Mesendoderm (in vitro differentiated cells): ENCODE data around the gene BPIFB6.
A peak's percentile ranks its signal among the peaks of the same experiment; 100 is the strongest.

Experiments
- DNase-seq: peaks from one replicate; pipeline ENCODE4 v3.0.0; 2013
- H2AK5ac ChIP-seq: 2 replicates; pipeline ENCODE4 v1.6.1; 2013; ENCODE audit warnings: low read length, inconsistent platforms
- H2BK120ac ChIP-seq: 2 replicates; pipeline ENCODE4 v1.6.1; 2013; ENCODE audit warnings: low read depth, mild to moderate bottlenecking, low read length, moderate library complexity, mixed read lengths
- H2BK15ac ChIP-seq: replicated peaks from 2 replicates; pipeline ENCODE4 v1.6.1; 2013; ENCODE audit warnings: low read depth, mild to moderate bottlenecking, moderate library complexity
- H2BK5ac ChIP-seq: 2 replicates; pipeline ENCODE4 v1.6.1; 2013; ENCODE audit warnings: low read length, inconsistent platforms
- H3K18ac ChIP-seq: 2 replicates; pipeline ENCODE4 v1.6.1; 2013; ENCODE audit warnings: mild to moderate bottlenecking, low read length, mixed read lengths
- H3K23ac ChIP-seq: one replicate; pipeline ENCODE4 v1.6.1; 2013; ENCODE audit warnings: low read length
- H3K27ac ChIP-seq: 2 replicates; pipeline ENCODE4 v1.5.1; 2013; ENCODE audit warnings: low read depth, mild to moderate bottlenecking, inconsistent platforms, low read length, moderate library complexity
- H3K27me3 ChIP-seq: 2 replicates; pipeline ENCODE4 v1.6.1; 2013; ENCODE audit warnings: low read length, control low read depth, mild to moderate bottlenecking, inconsistent platforms; ENCODE audit not compliant: insufficient read depth, poor library complexity
- H3K36me3 ChIP-seq: 2 replicates; pipeline ENCODE4 v1.6.1; 2013; ENCODE audit warnings: low read length, inconsistent platforms; ENCODE audit not compliant: control insufficient read depth, insufficient read depth
- H3K4ac ChIP-seq: one replicate; pipeline ENCODE4 v1.6.1; 2013; ENCODE audit warnings: low read depth, mild to moderate bottlenecking, low read length, moderate library complexity
- H3K4me1 ChIP-seq: 2 replicates; pipeline ENCODE4 v1.6.1; 2013; ENCODE audit warnings: low read depth, low read length, inconsistent platforms; ENCODE audit not compliant: control insufficient read depth
- H3K4me2 ChIP-seq: 2 replicates; pipeline ENCODE4 v1.6.1; 2013; ENCODE audit warnings: low read length
- H3K4me3 ChIP-seq: 2 replicates; pipeline ENCODE4 v1.5.1; 2013; ENCODE audit warnings: mild to moderate bottlenecking, low read length
- H3K56ac ChIP-seq: one replicate; pipeline ENCODE4 v1.6.1; 2013; ENCODE audit warnings: low read length
- H3K79me1 ChIP-seq: 2 replicates; pipeline ENCODE4 v1.6.1; 2013; ENCODE audit warnings: low read length, inconsistent platforms
- H3K79me2 ChIP-seq: 2 replicates; pipeline ENCODE4 v1.6.1; 2013; ENCODE audit warnings: mild to moderate bottlenecking, low read length; ENCODE audit not compliant: control insufficient read depth, insufficient read depth
- H3K9ac ChIP-seq: 2 replicates; pipeline ENCODE4 v1.6.1; 2013; ENCODE audit warnings: low read length, inconsistent platforms
- H4K5ac ChIP-seq: one replicate; pipeline ENCODE4 v1.6.1; 2013; ENCODE audit warnings: low read length
- H4K8ac ChIP-seq: one replicate; pipeline ENCODE4 v1.6.1; 2013; ENCODE audit warnings: low read depth, mild to moderate bottlenecking, control low read depth, low read length, moderate library complexity
- WGBS: extraction: QIAGEN DNeasy Blood & Tissue Kit; methylation state at CpG from one replicate; pipeline ENCODE4 v1.1.7; 2013; ENCODE audit warnings: low lambda C conversion rate, missing lambda C conversion rate; ENCODE audit not compliant: insufficient coverage; ENCODE audit errors: extremely low coverage; 5-methylcytosine and 5-hydroxymethylcytosine counted together

The BPIFB6 gene

GRCh38 chr20:33046412-33046811 is 15.0 kb downstream of the BPIFB6 start:
- H3K79me2 ChIP-seq = no peaks in the 10 kb centered on the region
- H3K56ac ChIP-seq = no peak overlapping the region
- H4K5ac ChIP-seq = no peak overlapping the region
- no peak for DNase-seq
- H3K18ac ChIP-seq = no peak overlapping the region
- H2BK120ac ChIP-seq = no peak overlapping the region
- no peak overlapping the region for H2BK15ac ChIP-seq
- no peak overlapping the region for H3K4me2 ChIP-seq
- H3K79me1 ChIP-seq = no peaks in the 10 kb centered on the region
- H2BK5ac ChIP-seq = no peak overlapping the region
- no peak overlapping the region for H3K4ac ChIP-seq
- no peak overlapping the region for H3K9ac ChIP-seq
- no peak overlapping the region for H2AK5ac ChIP-seq
- no peaks in the 10 kb centered on the region for H3K27me3 ChIP-seq
- no peak overlapping the region for H3K23ac ChIP-seq
- H3K4me3 ChIP-seq = no peak overlapping the region
- H3K4me1 ChIP-seq = no peaks in the 10 kb centered on the region
- H3K27ac ChIP-seq = no peak overlapping the region
- H4K8ac ChIP-seq = no peak overlapping the region
- no CpG with 5 or more reads among the region's 3 CpGs for WGBS
- H3K36me3 ChIP-seq = no peaks in the 10 kb centered on the region

GRCh38 chr20:33051333-33051732 is 19.9 kb downstream of the BPIFB6 start:
- Histone ChIP-seq H3K56ac (no peak overlapping the region), H3K79me2 (no peaks in the 10 kb centered on the region), H3K27ac (no peak overlapping the region), H4K8ac (no peak overlapping the region), H2BK5ac (no peak overlapping the region), H4K5ac (no peak overlapping the region), H2BK15ac (no peak overlapping the region), H2AK5ac (no peak overlapping the region), H3K79me1 (no peaks in the 10 kb centered on the region), H3K4me2 (no peak overlapping the region), H3K18ac (no peak overlapping the region), H3K4me1 (no peaks in the 10 kb centered on the region), H3K23ac (no peak overlapping the region), H3K27me3 (no peaks in the 10 kb centered on the region), H2BK120ac (no peak overlapping the region), H3K36me3 (no peaks in the 10 kb centered on the region), H3K4ac (no peak overlapping the region), H3K9ac (no peak overlapping the region), H3K4me3 (no peak overlapping the region)
- no CpG with 5 or more reads among the region's 4 CpGs for WGBS
- DNase-seq = no peak

- H3K4ac ChIP-seq = no peak within 1 kb of the TSS
- H3K18ac ChIP-seq = no peak within 1 kb of the TSS
- no peak within 1 kb of the TSS for H3K4me2 ChIP-seq
- no peak within 1 kb of the TSS for H3K9ac ChIP-seq
- H3K79me1 ChIP-seq = no peaks in the 10 kb centered on the region
- peak within 1 kb of the TSS; percentile 74 for H3K56ac ChIP-seq
- no peak within 1 kb of the TSS for H4K5ac ChIP-seq
- H3K27me3 ChIP-seq = no peaks in the 10 kb centered on the region
- no peak within 1 kb of the TSS for H2BK15ac ChIP-seq
- H3K4me3 ChIP-seq = no peak within 1 kb of the TSS
- no peak within 1 kb of the TSS for H2BK5ac ChIP-seq
- DNase-seq = no peak
- peaks cover 2% of the 10 kb centered on the region for H3K4me1 ChIP-seq
- peak within 1 kb of the TSS; percentile 45 for H3K23ac ChIP-seq
- no peak within 1 kb of the TSS for H2AK5ac ChIP-seq
- H3K36me3 ChIP-seq = no peaks in the 10 kb centered on the region
- H3K79me2 ChIP-seq = no peaks in the 10 kb centered on the region
- no CpG with 5 or more reads among the region's 25 CpGs for WGBS
- no peak within 1 kb of the TSS for H4K8ac ChIP-seq
- H3K27ac ChIP-seq = no peak within 1 kb of the TSS
- no peak within 1 kb of the TSS for H2BK120ac ChIP-seq
Measured at GRCh38 chr20:33053291-33054106, 22.1 kb downstream of the BPIFB6 start, which contains the start of gene BPIFB3. Gene BPIFB3 (plus strand): TSS chr20:33053903. CDS start chr20:33055436, 1,533 bp downstream.

GRCh38 chr20:33054381-33054780 is 22.9 kb downstream of the BPIFB6 start:
- no peaks in the 10 kb centered on the region for H3K27me3 ChIP-seq
- no peaks in the 10 kb centered on the region for H3K36me3 ChIP-seq
- no peak overlapping the region for H3K23ac ChIP-seq
- H2BK120ac ChIP-seq = no peak overlapping the region
- H2BK5ac ChIP-seq = no peak overlapping the region
- H3K4me3 ChIP-seq = no peak overlapping the region
- H3K18ac ChIP-seq = no peak overlapping the region
- no peak overlapping the region for H2AK5ac ChIP-seq
- H4K5ac ChIP-seq = no peak overlapping the region
- peaks cover 2% of the 10 kb centered on the region for H3K4me1 ChIP-seq
- H2BK15ac ChIP-seq = no peak overlapping the region
- no CpG with 5 or more reads among the region's 7 CpGs for WGBS
- H3K9ac ChIP-seq = no peak overlapping the region
- no peak for DNase-seq
- no peaks in the 10 kb centered on the region for H3K79me2 ChIP-seq
- no peak overlapping the region for H3K4ac ChIP-seq
- H3K27ac ChIP-seq = no peak overlapping the region
- no peak overlapping the region for H3K4me2 ChIP-seq
- H4K8ac ChIP-seq = no peak overlapping the region
- no peak overlapping the region for H3K56ac ChIP-seq
- H3K79me1 ChIP-seq = no peaks in the 10 kb centered on the region

GRCh38 chr20:33054791-33055190 is 23.3 kb downstream of the BPIFB6 start:
- Histone ChIP-seq H3K56ac (peak overlapping the region; percentile 25), H3K27me3 (no peaks in the 10 kb centered on the region), H2AK5ac (no peak overlapping the region), H3K4me2 (no peak overlapping the region), H3K18ac (no peak overlapping the region), H4K8ac (no peak overlapping the region), H2BK120ac (no peak overlapping the region), H3K23ac (no peak overlapping the region), H3K9ac (no peak overlapping the region), H4K5ac (no peak overlapping the region), H3K4me1 (peaks cover 2% of the 10 kb centered on the region), H3K4ac (no peak overlapping the region), H3K27ac (no peak overlapping the region), H3K36me3 (no peaks in the 10 kb centered on the region), H3K79me1 (no peaks in the 10 kb centered on the region), H2BK5ac (no peak overlapping the region), H3K4me3 (no peak overlapping the region), H3K79me2 (no peaks in the 10 kb centered on the region), H2BK15ac (no peak overlapping the region)
- DNase-seq = no peak
- WGBS = no CpG with 5 or more reads among the region's 2 CpGs

GRCh38 chr20:33059136-33059535 is 27.7 kb downstream of the BPIFB6 start:
- Histone ChIP-seq H3K4me1 (peaks cover 2% of the 10 kb centered on the region), H3K9ac (no peak overlapping the region), H3K18ac (no peak overlapping the region), H3K36me3 (no peaks in the 10 kb centered on the region), H3K79me2 (no peaks in the 10 kb centered on the region), H3K27ac (no peak overlapping the region), H2AK5ac (no peak overlapping the region), H3K27me3 (no peaks in the 10 kb centered on the region), H4K8ac (no peak overlapping the region), H3K4me2 (no peak overlapping the region), H3K4ac (no peak overlapping the region), H3K4me3 (no peak overlapping the region), H3K56ac (no peak overlapping the region), H3K23ac (no peak overlapping the region), H3K79me1 (no peaks in the 10 kb centered on the region), H2BK120ac (no peak overlapping the region), H2BK15ac (no peak overlapping the region), H2BK5ac (no peak overlapping the region), H4K5ac (no peak overlapping the region)
- no peak for DNase-seq
- no CpG with 5 or more reads among the region's 7 CpGs for WGBS
